ENCODE measurements around the gene VMAC. TPM values are rescaled to one million over a fixed set of nuclear protein-coding genes. Genes with fewer than 3 reads are reported as not detected.

VMAC gene
- total and polyA plus RNA-seq, 9 of the 15 experiments (the other 6 are each of a cell fraction or from before 2014, with no cell fraction given) = 0.03 to 3.4 (median 1.1) TPM

GRCh38 chr19:5903624-5904351 lies 884 bp upstream of the VMAC start, which contains the start of gene NDUFA11 (continued):
- TF ChIP-seq, protein P1, sequence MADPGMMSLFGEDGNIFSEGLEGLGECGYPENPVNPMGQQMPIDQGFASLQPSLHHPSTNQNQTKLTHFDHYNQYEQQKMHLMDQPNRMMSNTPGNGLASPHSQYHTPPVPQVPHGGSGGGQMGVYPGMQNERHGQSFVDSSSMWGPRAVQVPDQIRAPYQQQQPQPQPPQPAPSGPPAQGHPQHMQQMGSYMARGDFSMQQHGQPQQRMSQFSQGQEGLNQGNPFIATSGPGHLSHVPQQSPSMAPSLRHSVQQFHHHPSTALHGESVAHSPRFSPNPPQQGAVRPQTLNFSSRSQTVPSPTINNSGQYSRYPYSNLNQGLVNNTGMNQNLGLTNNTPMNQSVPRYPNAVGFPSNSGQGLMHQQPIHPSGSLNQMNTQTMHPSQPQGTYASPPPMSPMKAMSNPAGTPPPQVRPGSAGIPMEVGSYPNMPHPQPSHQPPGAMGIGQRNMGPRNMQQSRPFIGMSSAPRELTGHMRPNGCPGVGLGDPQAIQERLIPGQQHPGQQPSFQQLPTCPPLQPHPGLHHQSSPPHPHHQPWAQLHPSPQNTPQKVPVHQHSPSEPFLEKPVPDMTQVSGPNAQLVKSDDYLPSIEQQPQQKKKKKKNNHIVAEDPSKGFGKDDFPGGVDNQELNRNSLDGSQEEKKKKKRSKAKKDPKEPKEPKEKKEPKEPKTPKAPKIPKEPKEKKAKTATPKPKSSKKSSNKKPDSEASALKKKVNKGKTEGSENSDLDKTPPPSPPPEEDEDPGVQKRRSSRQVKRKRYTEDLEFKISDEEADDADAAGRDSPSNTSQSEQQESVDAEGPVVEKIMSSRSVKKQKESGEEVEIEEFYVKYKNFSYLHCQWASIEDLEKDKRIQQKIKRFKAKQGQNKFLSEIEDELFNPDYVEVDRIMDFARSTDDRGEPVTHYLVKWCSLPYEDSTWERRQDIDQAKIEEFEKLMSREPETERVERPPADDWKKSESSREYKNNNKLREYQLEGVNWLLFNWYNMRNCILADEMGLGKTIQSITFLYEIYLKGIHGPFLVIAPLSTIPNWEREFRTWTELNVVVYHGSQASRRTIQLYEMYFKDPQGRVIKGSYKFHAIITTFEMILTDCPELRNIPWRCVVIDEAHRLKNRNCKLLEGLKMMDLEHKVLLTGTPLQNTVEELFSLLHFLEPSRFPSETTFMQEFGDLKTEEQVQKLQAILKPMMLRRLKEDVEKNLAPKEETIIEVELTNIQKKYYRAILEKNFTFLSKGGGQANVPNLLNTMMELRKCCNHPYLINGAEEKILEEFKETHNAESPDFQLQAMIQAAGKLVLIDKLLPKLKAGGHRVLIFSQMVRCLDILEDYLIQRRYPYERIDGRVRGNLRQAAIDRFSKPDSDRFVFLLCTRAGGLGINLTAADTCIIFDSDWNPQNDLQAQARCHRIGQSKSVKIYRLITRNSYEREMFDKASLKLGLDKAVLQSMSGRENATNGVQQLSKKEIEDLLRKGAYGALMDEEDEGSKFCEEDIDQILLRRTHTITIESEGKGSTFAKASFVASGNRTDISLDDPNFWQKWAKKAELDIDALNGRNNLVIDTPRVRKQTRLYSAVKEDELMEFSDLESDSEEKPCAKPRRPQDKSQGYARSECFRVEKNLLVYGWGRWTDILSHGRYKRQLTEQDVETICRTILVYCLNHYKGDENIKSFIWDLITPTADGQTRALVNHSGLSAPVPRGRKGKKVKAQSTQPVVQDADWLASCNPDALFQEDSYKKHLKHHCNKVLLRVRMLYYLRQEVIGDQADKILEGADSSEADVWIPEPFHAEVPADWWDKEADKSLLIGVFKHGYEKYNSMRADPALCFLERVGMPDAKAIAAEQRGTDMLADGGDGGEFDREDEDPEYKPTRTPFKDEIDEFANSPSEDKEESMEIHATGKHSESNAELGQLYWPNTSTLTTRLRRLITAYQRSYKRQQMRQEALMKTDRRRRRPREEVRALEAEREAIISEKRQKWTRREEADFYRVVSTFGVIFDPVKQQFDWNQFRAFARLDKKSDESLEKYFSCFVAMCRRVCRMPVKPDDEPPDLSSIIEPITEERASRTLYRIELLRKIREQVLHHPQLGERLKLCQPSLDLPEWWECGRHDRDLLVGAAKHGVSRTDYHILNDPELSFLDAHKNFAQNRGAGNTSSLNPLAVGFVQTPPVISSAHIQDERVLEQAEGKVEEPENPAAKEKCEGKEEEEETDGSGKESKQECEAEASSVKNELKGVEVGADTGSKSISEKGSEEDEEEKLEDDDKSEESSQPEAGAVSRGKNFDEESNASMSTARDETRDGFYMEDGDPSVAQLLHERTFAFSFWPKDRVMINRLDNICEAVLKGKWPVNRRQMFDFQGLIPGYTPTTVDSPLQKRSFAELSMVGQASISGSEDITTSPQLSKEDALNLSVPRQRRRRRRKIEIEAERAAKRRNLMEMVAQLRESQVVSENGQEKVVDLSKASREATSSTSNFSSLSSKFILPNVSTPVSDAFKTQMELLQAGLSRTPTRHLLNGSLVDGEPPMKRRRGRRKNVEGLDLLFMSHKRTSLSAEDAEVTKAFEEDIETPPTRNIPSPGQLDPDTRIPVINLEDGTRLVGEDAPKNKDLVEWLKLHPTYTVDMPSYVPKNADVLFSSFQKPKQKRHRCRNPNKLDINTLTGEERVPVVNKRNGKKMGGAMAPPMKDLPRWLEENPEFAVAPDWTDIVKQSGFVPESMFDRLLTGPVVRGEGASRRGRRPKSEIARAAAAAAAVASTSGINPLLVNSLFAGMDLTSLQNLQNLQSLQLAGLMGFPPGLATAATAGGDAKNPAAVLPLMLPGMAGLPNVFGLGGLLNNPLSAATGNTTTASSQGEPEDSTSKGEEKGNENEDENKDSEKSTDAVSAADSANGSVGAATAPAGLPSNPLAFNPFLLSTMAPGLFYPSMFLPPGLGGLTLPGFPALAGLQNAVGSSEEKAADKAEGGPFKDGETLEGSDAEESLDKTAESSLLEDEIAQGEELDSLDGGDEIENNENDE (IDR thresholded peaks at IDR 0.05; ENCODE audit: low read depth, low read length) = no peak
- no peak for TF ChIP-seq DDX20 (tag; IDR thresholded peaks at IDR 0.05; ENCODE audit: low read depth)
- TF ChIP-seq HDAC2 (IDR thresholded peaks at IDR 0.05) = peak; percentile 88; the same call in 1 of the 2 replicates
- TF ChIP-seq TCFL5 (CRISPR knock-in tag; conservative IDR thresholded peaks at IDR 0.05) = no peak
- TF ChIP-seq NUFIP1 (IDR thresholded peaks at IDR 0.05; ENCODE audit: partially characterized antibody) = no peak
- peak; percentile 56; the same call in 1 of the 2 replicates for TF ChIP-seq NCOA1 (IDR thresholded peaks at IDR 0.05; ENCODE audit: low read depth)
- no peak for TF ChIP-seq DPF2 (IDR thresholded peaks at IDR 0.05)
- TF ChIP-seq BRD4 (IDR thresholded peaks at IDR 0.05) = 0 out of 2 replicates have a peak, but pooled peaks have one; percentile 48
- no peak for TF ChIP-seq BMI1 (IDR thresholded peaks at IDR 0.05; ENCODE audit: low read length)
- TF ChIP-seq, protein P2, sequence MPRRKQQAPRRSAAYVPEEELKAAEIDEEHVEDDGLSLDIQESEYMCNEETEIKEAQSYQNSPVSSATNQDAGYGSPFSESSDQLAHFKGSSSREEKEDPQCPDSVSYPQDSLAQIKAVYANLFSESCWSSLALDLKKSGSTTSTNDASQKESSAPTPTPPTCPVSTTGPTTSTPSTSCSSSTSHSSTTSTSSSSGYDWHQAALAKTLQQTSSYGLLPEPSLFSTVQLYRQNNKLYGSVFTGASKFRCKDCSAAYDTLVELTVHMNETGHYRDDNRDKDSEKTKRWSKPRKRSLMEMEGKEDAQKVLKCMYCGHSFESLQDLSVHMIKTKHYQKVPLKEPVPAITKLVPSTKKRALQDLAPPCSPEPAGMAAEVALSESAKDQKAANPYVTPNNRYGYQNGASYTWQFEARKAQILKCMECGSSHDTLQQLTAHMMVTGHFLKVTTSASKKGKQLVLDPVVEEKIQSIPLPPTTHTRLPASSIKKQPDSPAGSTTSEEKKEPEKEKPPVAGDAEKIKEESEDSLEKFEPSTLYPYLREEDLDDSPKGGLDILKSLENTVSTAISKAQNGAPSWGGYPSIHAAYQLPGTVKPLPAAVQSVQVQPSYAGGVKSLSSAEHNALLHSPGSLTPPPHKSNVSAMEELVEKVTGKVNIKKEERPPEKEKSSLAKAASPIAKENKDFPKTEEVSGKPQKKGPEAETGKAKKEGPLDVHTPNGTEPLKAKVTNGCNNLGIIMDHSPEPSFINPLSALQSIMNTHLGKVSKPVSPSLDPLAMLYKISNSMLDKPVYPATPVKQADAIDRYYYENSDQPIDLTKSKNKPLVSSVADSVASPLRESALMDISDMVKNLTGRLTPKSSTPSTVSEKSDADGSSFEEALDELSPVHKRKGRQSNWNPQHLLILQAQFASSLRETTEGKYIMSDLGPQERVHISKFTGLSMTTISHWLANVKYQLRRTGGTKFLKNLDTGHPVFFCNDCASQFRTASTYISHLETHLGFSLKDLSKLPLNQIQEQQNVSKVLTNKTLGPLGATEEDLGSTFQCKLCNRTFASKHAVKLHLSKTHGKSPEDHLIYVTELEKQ (CRISPR knock-in tag; IDR thresholded peaks at IDR 0.05) = no peak
- peak; percentile 15 to 88; a peak in 2 of 4 replicates for TF ChIP-seq TEAD1 (CRISPR knock-in tag; IDR thresholded peaks at IDR 0.05)
- no peak for TF ChIP-seq JUNB (CRISPR knock-in tag; conservative IDR thresholded peaks at IDR 0.05)
- TF ChIP-seq FOS (IDR thresholded peaks at IDR 0.05; ENCODE audit: extremely low read depth, insufficient read length) = peak; percentile 16
- TF ChIP-seq KLF1 (tag; IDR thresholded peaks at IDR 0.05) = peak; percentile 67
- peak; percentile 83 for TF ChIP-seq POLR2B (IDR thresholded peaks at IDR 0.05; ENCODE audit: low read depth, partially characterized antibody)
